ENCODE data around the gene OPHN1. TPM values are rescaled to one million over a fixed set of nuclear protein-coding genes. Genes with fewer than 3 reads are reported as not detected.

OPHN1 gene
- total and polyA plus RNA-seq, 10 of the 15 experiments (the other 5 are each of a cell fraction or from before 2014, with no cell fraction given), result under 0.01 to 0.03 (median 0.03) TPM; not detected in 6

- H3K9ac ChIP-seq (ENCODE audit: control insufficient read depth, insufficient read depth, low read length), result no peak overlapping the region
- no peaks in the 10 kb centered on the region for H3K27me3 ChIP-seq (replicated peaks in 1 of 2; ENCODE audit: control insufficient read depth in 2 of 2, insufficient read depth in 2 of 2, low read length in 1 of 2)
- FAIRE-seq (no peak), ATAC-seq (no peak), DNase-seq (ENCODE audit: low read depth, low spot score) (no peak)
- SMC1A ChIA-PET (ENCODE audit: uncharacterized antibody, unreplicated experiment), result interaction anchor here (0.7 kb wide), 1 partner anchor 47 kb away, joined by 3 read pairs; no protein-coding TSS in a partner anchor
- CTCF ChIA-PET, result no interaction called here
- H3K36me3 ChIP-seq (ENCODE audit: control insufficient read depth in 2 of 2, insufficient read depth in 2 of 2, low read length in 1 of 2), result no peaks in the 10 kb centered on the region
- H2AFZ ChIP-seq (ENCODE audit: control insufficient read depth, low read depth, low read length), result no peak overlapping the region
- no peaks in the 10 kb centered on the region for H4K20me1 ChIP-seq (ENCODE audit: control insufficient read depth, insufficient read depth)
- POLR2A ChIA-PET, result no interaction called here
- no TSS peak for BruUV-seq (replicated peaks)
- no peak overlapping the region for H3K4me2 ChIP-seq (ENCODE audit: control insufficient read depth, insufficient read depth)
- no peaks in the 10 kb centered on the region for H3K9me3 ChIP-seq (replicated peaks; ENCODE audit: control insufficient read depth, insufficient read depth, low read length)
- no peaks in the 10 kb centered on the region for H3K4me1 ChIP-seq (ENCODE audit: control insufficient read depth, insufficient read depth, low read length)
- H3K79me2 ChIP-seq (ENCODE audit: control insufficient read depth, insufficient read depth, low read length), result no peaks in the 10 kb centered on the region
- in situ Hi-C loops (cut with MboI) (no loop called here), intact Hi-C loops (cut with micrococcal nuclease; ENCODE audit: unreplicated experiment) (no loop called here)
- WGBS (ENCODE audit: insufficient coverage, insufficient replicate concordance, low lambda C conversion rate, missing lambda C conversion rate), result 21% methylated on average over 1 of the region's 1 CpG
- no peak overlapping the region for H3K4me3 ChIP-seq
- no peak overlapping the region for H3K27ac ChIP-seq (ENCODE audit: control insufficient read depth, insufficient read depth)
- RAD21 ChIA-PET (ENCODE audit: unreplicated experiment), result no interaction called here
- TF ChIP-seq CUX1 (IDR thresholded peaks at IDR 0.05; ENCODE audit: insufficient replicate concordance, low read depth, low read length), result no peak
- TF ChIP-seq STAT3 (IDR thresholded peaks at IDR 0.05; ENCODE audit: low read depth, low read length), result no peak
- no peak for TF ChIP-seq PBX3 (IDR thresholded peaks at IDR 0.05; ENCODE audit: insufficient replicate concordance, low read depth, low read length)
- no peak for TF ChIP-seq JUNB (IDR thresholded peaks at IDR 0.05)
- TF ChIP-seq TCF12 (IDR thresholded peaks at IDR 0.05; ENCODE audit: low read depth, low read length), result no peak
- TF ChIP-seq BCL11A (IDR thresholded peaks at IDR 0.05; ENCODE audit: low read depth, low read length), result no peak
- no peak for TF ChIP-seq RAD51 (IDR thresholded peaks at IDR 0.05)
- TF ChIP-seq MTA3 (IDR thresholded peaks at IDR 0.05; ENCODE audit: borderline replicate concordance, low read length), result no peak
- TF ChIP-seq ZNF687 (IDR thresholded peaks at IDR 0.05), result no peak
- TF ChIP-seq SMAD1 (IDR thresholded peaks at IDR 0.05; ENCODE audit: low read depth, partially characterized antibody), result no peak
- no peak for TF ChIP-seq WRNIP1 (IDR thresholded peaks at IDR 0.05; ENCODE audit: borderline replicate concordance, low read depth, low read length)
- TF ChIP-seq NR2C1 (IDR thresholded peaks at IDR 0.05), result no peak
- TF ChIP-seq SRF (IDR thresholded peaks at IDR 0.05; ENCODE audit: low read depth in 2 of 2, low read length in 2 of 2), result no peak
- no peak for TF ChIP-seq CHD2 (IDR thresholded peaks at IDR 0.05; ENCODE audit: borderline replicate concordance, low read depth, low read length)
- no peak for TF ChIP-seq PML (IDR thresholded peaks at IDR 0.05; ENCODE audit: low read length)
Measured at GRCh38 chrX:68043713-68044438, 389.4 kb downstream of the OPHN1 start.
